K562 (cell line): Measurements from ENCODE around the gene SOCS7. TPM values are rescaled to one million over a fixed set of nuclear protein-coding genes. Genes with fewer than 3 reads are reported as not detected.

Experiments used
- ATAC-seq: fragments of 200-7000 bp; cut with Tn5 transposase; 3 replicates; pipeline ENCODE4 v1.9.1; 2020; ENCODE audit warnings: moderate library complexity
- BruUV-seq: library from RNA; stranded (reverse); fragments of 400-500 nt; replicated peaks from 2 replicates; lab custom pipeline; 2021; lab: Mats Ljungman, UMichigan
- CTCF ChIA-PET: fragments of 300-600 bp; formaldehyde crosslinking; extraction: SDS; loops from one replicate; lab custom pipeline; 2021; ENCODE audit warnings: low intra/inter-chr PET ratio; lab: Yijun Ruan, JAX
- POLR2A ChIA-PET: fragments of 300-600, 350-650 bp; sonication (Branson Sonifier 250); formaldehyde crosslinking; extraction: SDS; loops from one replicate; lab custom pipeline; 2021; ENCODE audit warnings: antibody characterized with exemption, inconsistent platforms; lab: Yijun Ruan, JAX
- DNase-seq, 4 experiments: peaks; one replicate each; pipeline versions ENCODE4 v3.0.0 to v3.0.0-alpha.2; 2011 to 2018; ENCODE audit warnings: low spot score in 3 of 4, mixed read lengths in 3 of 4; ENCODE audit errors: extremely low read depth in 1 of 4
- FAIRE-seq: peaks from 2 replicates; lab custom pipeline; 2011; peaks lifted over from hg19 to GRCh38; lab: Jason Lieb, UNC
- H2AFZ ChIP-seq: 2 replicates; pipeline ENCODE4 v1.6.0; 2011; ENCODE audit warnings: low read depth, low read length, control low read depth, inconsistent platforms
- H3K27ac ChIP-seq: fragments of 200-600 bp; 3 replicates; pipeline ENCODE4 v1.8.0; 2011; ENCODE audit warnings: low read depth, mild to moderate bottlenecking, control low read depth, inconsistent platforms, low read length, moderate library complexity, mixed read lengths; ENCODE audit errors: extremely low read depth
- H3K27me3 ChIP-seq, 2 experiments: fragments of 300-600 bp in 1 of 2; 2 replicates in 1 of 2; 3 replicates in 1 of 2; pipeline versions ENCODE4 v1.6.0 to v1.8.0; 2011; ENCODE audit warnings: inconsistent platforms in 2 of 2, low read length in 2 of 2, mild to moderate bottlenecking in 1 of 2, mixed read lengths in 1 of 2, moderate library complexity in 1 of 2; ENCODE audit not compliant: control insufficient read depth in 2 of 2, insufficient read depth in 2 of 2
- H3K36me3 ChIP-seq: fragments of 300-600 bp; 3 replicates; pipeline ENCODE4 v1.8.0; 2011; ENCODE audit warnings: mild to moderate bottlenecking, low read length, inconsistent platforms; ENCODE audit not compliant: control insufficient read depth, insufficient read depth
- H3K4me1 ChIP-seq, 2 experiments: fragments of 200-600 bp in 1 of 2; replicated peaks in 1 of 2; 2 replicates in 1 of 2; 3 replicates in 1 of 2; pipeline versions ENCODE4 v1.5.1 to v1.8.0; 2011; ENCODE audit warnings: inconsistent platforms in 2 of 2, low read length in 2 of 2, mild to moderate bottlenecking in 1 of 2, mixed read lengths in 1 of 2, moderate library complexity in 1 of 2; ENCODE audit not compliant: control insufficient read depth in 2 of 2, insufficient read depth in 2 of 2
- H3K4me2 ChIP-seq: 2 replicates; pipeline ENCODE4 v1.6.1; 2011; ENCODE audit warnings: low read length, control low read depth, inconsistent platforms, mixed read lengths; ENCODE audit not compliant: insufficient read depth
- H3K4me3 ChIP-seq: fragments of 200-600 bp; sonication (generic), shearing (Covaris generic); 2 replicates; pipeline ENCODE4 v1.5.1; 2016; ENCODE audit warnings: control low read depth, inconsistent platforms
- H3K79me2 ChIP-seq: fragments of 200-600 bp; 3 replicates; pipeline ENCODE4 v1.8.0; 2011; ENCODE audit warnings: low read length, inconsistent platforms; ENCODE audit not compliant: control insufficient read depth, insufficient read depth
- H3K9ac ChIP-seq, 2 experiments: 2 replicates each; pipeline versions ENCODE4 v1.6.0 to v1.6.1; 2011; ENCODE audit warnings: low read depth in 2 of 2, low read length in 2 of 2, control low read depth in 1 of 2, inconsistent platforms in 1 of 2, mild to moderate bottlenecking in 1 of 2, mixed read lengths in 1 of 2; ENCODE audit not compliant: insufficient read depth in 1 of 2
- H3K9me1 ChIP-seq: one replicate; pipeline ENCODE4 v1.6.0; 2011; ENCODE audit warnings: inconsistent platforms, mild to moderate bottlenecking, low read length, moderate library complexity; ENCODE audit not compliant: control insufficient read depth, insufficient read depth
- H3K9me3 ChIP-seq: replicated peaks from 2 replicates; pipeline ENCODE4 v1.5.1; 2011; ENCODE audit warnings: low read depth, low read length, inconsistent platforms; ENCODE audit not compliant: control insufficient read depth, insufficient read depth
- H4K20me1 ChIP-seq: replicated peaks from 2 replicates; pipeline ENCODE4 v1.6.1; 2011; ENCODE audit warnings: low read length, inconsistent platforms, mixed read lengths; ENCODE audit not compliant: control insufficient read depth, insufficient read depth
- PML ChIP-seq: IDR thresholded peaks from 2 replicates; pipeline ENCODE4 v1.6.1; 2012; ENCODE audit warnings: low read length, inconsistent platforms
- SRSF9 ChIP-seq: fragments of 200-400 bp; formaldehyde crosslinking; IDR thresholded peaks from 2 replicates; pipeline ENCODE4 v1.6.1; 2017; ENCODE audit warnings: low read depth, low read length, borderline replicate concordance
- ZC3H8 ChIP-seq: fragments of 450-650 bp; IDR thresholded peaks from 2 replicates; pipeline ENCODE4 v1.6.1; 2017
- ZFP1 ChIP-seq: fragments of 450-650 bp; formaldehyde crosslinking; IDR thresholded peaks from 2 replicates; pipeline ENCODE4 v1.4.0; 2020; ENCODE audit warnings: mild to moderate bottlenecking, mixed read lengths
- WGBS: fragments of 100-300 bp; shearing (Covaris generic); methylation state at CpG from one replicate; pipeline ENCODE4 v1.1.6; 2016; ENCODE audit warnings: low coverage, mixed read lengths; ENCODE audit not compliant: insufficient coverage; ENCODE audit errors: missing lambda C conversion rate; 5-methylcytosine and 5-hydroxymethylcytosine counted together
- in situ Hi-C: fragments of 300-500 bp; cut with MboI; formaldehyde crosslinking; loops from 4 replicates; pipeline ENCODE4 v1.15.0; 2018; ENCODE audit warnings: inconsistent platforms, mixed read lengths
- intact Hi-C: fragments of 100-400 bp; cut with micrococcal nuclease; formaldehyde crosslinking; loops from 2 replicates; pipeline ENCODE4 v1.14.2; 2022
- polyA plus RNA-seq, 8 experiments: library from polyadenylated mRNA; depleted of rRNA in 4 of 8; stranded (reverse) in 5 of 8; unstranded in 3 of 8; fragments of >200 nt; fragmentation: Nextera tagmentation in 2 of 8; fragmentation: Illumina TruSeq in 1 of 8; extraction: Ambion mirVana in 2 of 8; extraction: Trizol in 1 of 8; gene quantifications; 2 replicates each; pipeline versions ENCODE4 v1.2.1 to v1.2.3, GENCODE V29; 2011 to 2014; ENCODE audit warnings: inconsistent platforms in 1 of 8, missing spikeins in 1 of 8
- total RNA-seq, 7 experiments: library from RNA; depleted of rRNA in 6 of 7; stranded (reverse); fragments of >200 nt in 6 of 7; fragmentation: Illumina TruSeq in 2 of 7; extraction: Trizol in 2 of 7; gene quantifications; 2 replicates each; pipeline versions ENCODE4 v1.2.1 to v1.2.3, GENCODE V29; 2011 to 2021; ENCODE audit warnings: low replicate concordance in 1 of 7

SOCS7 gene
- total and polyA plus RNA-seq, 9 of the 15 experiments (the other 6 are each of a cell fraction or from before 2014, with no cell fraction given): 0.94 to 14.5 (median 8.2) TPM

DNA sequence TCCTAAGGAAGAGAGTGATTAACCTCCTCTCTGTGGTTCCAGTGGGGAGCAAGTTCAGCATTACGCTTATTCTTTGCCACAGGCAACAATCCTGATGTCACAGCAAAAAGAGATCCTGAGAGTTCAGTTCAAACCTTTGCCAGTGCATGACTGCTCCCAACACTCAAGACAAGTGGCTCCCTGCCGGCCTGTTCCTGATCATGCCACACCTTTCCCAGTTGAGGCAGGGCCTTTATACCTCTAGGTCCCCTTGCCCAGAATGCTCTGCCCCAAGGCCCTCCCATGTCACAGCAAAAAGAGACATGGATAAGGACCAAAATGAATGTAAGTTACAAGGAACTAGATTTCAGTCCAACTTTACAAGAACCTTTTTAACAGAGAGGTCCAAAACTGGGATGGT, 45.6 kb downstream of the SOCS7 start:
- no peaks in the 10 kb centered on the region for H3K79me2 ChIP-seq
- no peaks in the 10 kb centered on the region; a peak in 1 of 5 replicates for H3K4me1 ChIP-seq
- no peaks in the 10 kb centered on the region for H4K20me1 ChIP-seq
- H3K9me3 ChIP-seq: no peaks in the 10 kb centered on the region
- intact Hi-C loops (no loop called here), in situ Hi-C loops (no loop called here)
- ChIA-PET POLR2A (interaction anchor here (0.6 to 2.3 kb wide), 2 partner anchors 11 to 652 kb away, joined by 3 to 5 read pairs; no protein-coding TSS in a partner anchor), CTCF (no interaction called here)
- no peak for ATAC-seq
- FAIRE-seq: no peak
- H3K27ac ChIP-seq: no peak overlapping the region
- no peak overlapping the region for H3K4me2 ChIP-seq
- H3K27me3 ChIP-seq: no peaks in the 10 kb centered on the region
- 70% methylated on average over 2 of the region's 2 CpGs for WGBS
- H2AFZ ChIP-seq: no peak overlapping the region
- no peak for DNase-seq
- H3K9me1 ChIP-seq: no peaks in the 10 kb centered on the region
- no TSS peak for BruUV-seq
- TF ChIP-seq SRSF9 (no peak), ZC3H8 (no peak)
- H3K4me3 ChIP-seq: no peak overlapping the region
- H3K9ac ChIP-seq: no peak overlapping the region
- peaks cover 45% of the 10 kb centered on the region for H3K36me3 ChIP-seq

DNA sequence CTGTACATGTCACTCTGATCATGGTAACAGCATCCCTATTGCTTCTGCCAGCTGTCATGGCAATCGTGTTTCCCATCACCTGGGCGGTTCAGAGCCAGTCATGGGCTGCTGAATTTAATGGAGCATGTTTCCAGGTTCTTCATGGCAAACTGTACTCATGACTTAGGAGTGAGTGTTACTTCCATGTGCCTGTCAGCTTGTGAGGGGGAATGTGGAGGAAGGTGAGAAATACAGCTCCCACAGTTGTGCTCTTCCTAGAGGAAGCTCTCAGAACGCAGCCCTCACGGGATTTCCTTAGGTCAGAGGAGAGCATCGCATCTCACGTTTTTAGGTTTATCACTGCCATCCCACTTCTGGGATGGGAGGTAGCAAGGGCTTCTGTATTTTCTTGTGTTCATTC, 48.6 kb downstream of the SOCS7 start:
- Histone ChIP-seq H3K4me2 (no peak overlapping the region), H3K27ac (no peak overlapping the region), H3K9me1 (peaks cover 5% of the 10 kb centered on the region), H3K36me3 (peaks cover 43% of the 10 kb centered on the region), H3K4me3 (no peak overlapping the region), H3K27me3 (no peaks in the 10 kb centered on the region), H4K20me1 (0 out of 2 replicates have a peak, but pooled peaks cover 3% of the 10 kb centered on the region), H3K9ac (no peak overlapping the region), H3K9me3 (no peaks in the 10 kb centered on the region), H3K4me1 (no peaks in the 10 kb centered on the region; a peak in 2 of 5 replicates), H3K79me2 (no peaks in the 10 kb centered on the region), H2AFZ (no peak overlapping the region)
- ATAC-seq (no peak), DNase-seq (no peak), FAIRE-seq (no peak)
- WGBS: 69% methylated on average over 6 of the region's 6 CpGs
- in situ Hi-C loops: no loop called here
- CTCF ChIA-PET: no interaction called here
- intact Hi-C loops: no loop called here
- no TSS peak for BruUV-seq
- TF ChIP-seq ZFP1: no peak
- no peak for TF ChIP-seq PML
- POLR2A ChIA-PET: interaction anchor here (1.0 kb wide), 2 partner anchors 14 to 45 kb away, joined by 3 read pairs; no protein-coding TSS in a partner anchor
